ENCODE measurements around the gene POLR2A.

Gene POLR2A

GRCh38 chr17:7509937-7510336, 25.8 kb downstream of the POLR2A start:
- DNase-seq: no peak

GRCh38 chr17:7511108-7511507, 26.9 kb downstream of the POLR2A start:
- DNase-seq: no peak

DNA sequence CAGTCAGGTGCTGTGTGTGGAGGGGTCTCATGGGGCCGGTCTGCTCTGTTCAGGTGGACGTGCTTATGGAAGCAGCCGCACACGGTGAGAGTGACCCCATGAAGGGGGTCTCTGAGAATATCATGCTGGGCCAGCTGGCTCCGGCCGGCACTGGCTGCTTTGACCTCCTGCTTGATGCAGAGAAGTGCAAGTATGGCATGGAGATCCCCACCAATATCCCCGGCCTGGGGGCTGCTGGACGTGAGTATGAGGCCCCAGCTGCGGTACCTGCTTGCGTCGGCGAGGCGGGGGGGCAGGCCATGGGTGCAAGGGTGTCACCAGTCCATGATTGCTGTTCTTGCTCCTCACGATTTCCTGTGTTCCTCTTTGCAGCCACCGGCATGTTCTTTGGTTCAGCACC, 27.9 kb downstream of the POLR2A start:
- DNase-seq: no peak

GRCh38 chr17:7512824-7513540, 28.8 kb downstream of the POLR2A start:
- DNase-seq: no peak

GRCh38 chr17:7513850-7514419, 29.8 kb downstream of the POLR2A start:
- DNase-seq: no peak

- DNase-seq: no peak
Measured at GRCh38 chr17:7515911-7516610, 31.9 kb downstream of the POLR2A start.

GRCh38 chr17:7523033-7523432, 38.9 kb downstream of the POLR2A start:
- DNase-seq: no peak

- no peak for DNase-seq
Measured at GRCh38 chr17:7528842-7529241, 44.7 kb downstream of the POLR2A start.

- DNase-seq: no peak
Measured at GRCh38 chr17:7530023-7530900, 46.1 kb downstream of the POLR2A start.

DNA sequence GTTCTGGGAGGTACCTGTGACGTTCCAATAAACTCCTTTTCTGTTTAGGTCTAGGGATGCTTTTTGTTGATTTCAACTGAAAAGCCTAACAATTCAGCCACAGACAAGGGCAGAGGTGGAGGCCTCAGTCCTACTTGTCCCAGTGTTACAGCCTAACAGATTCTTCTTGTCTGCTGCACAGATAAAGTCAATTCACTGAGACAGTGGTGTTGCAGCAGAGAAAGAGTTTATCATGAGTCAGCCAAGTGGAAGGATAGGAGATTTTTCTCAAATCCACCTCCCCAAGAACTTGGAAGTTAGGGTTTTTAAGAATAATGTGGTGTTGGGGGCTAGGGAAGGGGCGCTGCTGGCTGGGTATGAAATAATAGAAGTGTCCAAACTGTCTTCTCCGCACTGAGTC, 53.9 kb downstream of the POLR2A start:
- DNase-seq: no peak

DNA sequence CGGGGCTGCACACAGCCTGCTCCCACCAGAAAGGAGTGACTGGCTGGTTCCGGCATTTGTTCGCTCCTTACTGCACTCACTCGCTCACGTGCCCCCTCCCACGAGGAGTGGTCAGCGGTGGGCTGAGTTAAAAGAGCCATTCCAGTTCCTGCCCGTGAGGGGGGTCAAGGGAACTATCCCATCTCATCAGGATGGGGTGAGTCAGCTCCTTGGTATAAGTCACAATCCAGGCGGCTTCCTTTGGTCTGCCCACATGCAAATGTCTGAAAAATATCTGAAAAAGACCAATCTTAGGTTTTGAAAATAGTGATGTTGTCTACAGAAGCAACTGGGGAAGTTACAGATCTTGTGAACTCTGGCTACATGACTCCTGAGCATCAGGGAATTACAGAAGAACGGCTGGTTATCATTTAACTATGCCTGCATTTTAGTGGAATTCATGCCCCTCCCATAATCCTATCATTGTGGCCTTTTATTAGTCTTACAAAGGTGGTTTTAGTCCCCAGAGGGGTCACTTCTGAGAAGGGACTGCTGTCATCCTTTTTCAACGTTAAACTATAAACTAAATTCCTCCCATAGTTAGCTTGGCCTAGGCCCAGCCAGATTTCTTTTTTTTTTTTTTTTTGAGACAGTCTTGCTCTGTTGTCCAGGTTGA, 54.9 kb downstream of the POLR2A start:
- DNase-seq: no peak

- no peak for DNase-seq
Measured at GRCh38 chr17:7541074-7541621, 57.0 kb downstream of the POLR2A start.

GRCh38 chr17:7544911-7545310, 60.7 kb downstream of the POLR2A start:
- no peak for DNase-seq

- no peak for DNase-seq
Measured at GRCh38 chr17:7548585-7549400, 64.6 kb downstream of the POLR2A start, which contains the start of gene TNFSF12. Gene TNFSF12 (plus strand): TSS chr17:7549058. CDS start chr17:7549154, 96 bp downstream.

Data from NCI-H187 treated with DMSO at 0.1 percent for 48 hours (cell line).